Neural cell (in vitro differentiated cells): ENCODE measurements around the gene PHAX. TPM values are rescaled to one million over a fixed set of nuclear protein-coding genes. Genes with fewer than 3 reads are reported as not detected.

Source experiments
- H2AFZ ChIP-seq: fragments of 200-600, 300-800 bp; sonication (generic), shearing (Covaris generic); 2 replicates; pipeline ENCODE4 v1.6.0; 2014; ENCODE audit warnings: low read depth, mild to moderate bottlenecking, antibody characterized with exemption, low read length, moderate library complexity
- H3F3A ChIP-seq: fragments of 200-600 bp; shearing (Covaris generic); 2 replicates; pipeline ENCODE4 v1.6.1; 2016; ENCODE audit warnings: mild to moderate bottlenecking, moderate library complexity, mixed read lengths, antibody characterized with exemption, low read length; ENCODE audit not compliant: insufficient read depth, poor library complexity, severe bottlenecking
- H3K27ac ChIP-seq: fragments of 200-600, 300-800 bp; sonication (generic), shearing (Covaris generic); 2 replicates; pipeline ENCODE4 v1.5.1; 2014; ENCODE audit warnings: mild to moderate bottlenecking, low read length, moderate library complexity
- H3K27me3 ChIP-seq: fragments of 300-800, 200-600 bp; sonication (generic), shearing (Covaris generic); 2 replicates; pipeline ENCODE4 v1.6.0; 2014; ENCODE audit warnings: mild to moderate bottlenecking, low read depth, low read length, moderate library complexity; ENCODE audit not compliant: insufficient read depth
- H3K36me3 ChIP-seq: fragments of 300-800, 200-600 bp; sonication (generic), shearing (Covaris generic); 2 replicates; pipeline ENCODE4 v1.5.1; 2014; ENCODE audit warnings: mild to moderate bottlenecking, antibody characterized with exemption, low read length, moderate library complexity; ENCODE audit not compliant: insufficient read depth
- H3K4me2 ChIP-seq: fragments of 300-800, 200-600 bp; sonication (generic), shearing (Covaris generic); 2 replicates; pipeline ENCODE4 v1.6.0; 2014; ENCODE audit warnings: mild to moderate bottlenecking, low read length
- H3K4me3 ChIP-seq: fragments of 300-800, 200-600 bp; sonication (generic), shearing (Covaris generic); 2 replicates; pipeline ENCODE4 v1.5.1; 2014; ENCODE audit warnings: mild to moderate bottlenecking, low read length, moderate library complexity
- H3K79me2 ChIP-seq: fragments of 200-600 bp; shearing (Covaris generic); replicated peaks from 2 replicates; pipeline ENCODE4 v1.6.0; 2014; ENCODE audit warnings: mild to moderate bottlenecking, low read length, moderate library complexity; ENCODE audit not compliant: insufficient read depth
- H3K9ac ChIP-seq: fragments of 300-800, 200-600 bp; sonication (generic), shearing (Covaris generic); 2 replicates; pipeline ENCODE4 v1.6.1; 2016; ENCODE audit warnings: mild to moderate bottlenecking, low read length, mixed read lengths
- H3K9me2 ChIP-seq: fragments of 200-600 bp; shearing (Covaris generic); 2 replicates; pipeline ENCODE4 v1.6.1; 2016; ENCODE audit warnings: mild to moderate bottlenecking, low read length, mixed read lengths; ENCODE audit not compliant: insufficient read depth
- H3K9me3 ChIP-seq: fragments of 200-600, 300-800 bp; sonication (generic), shearing (Covaris generic); 2 replicates; pipeline ENCODE4 v1.6.1; 2016; ENCODE audit warnings: mild to moderate bottlenecking, mixed run types, low read length, moderate library complexity, mixed read lengths
- H4K20me1 ChIP-seq: fragments of 200-600 bp; shearing (Covaris generic); 2 replicates; pipeline ENCODE4 v1.6.1; 2016; ENCODE audit warnings: mild to moderate bottlenecking, mixed run types; ENCODE audit not compliant: insufficient read depth
- EP300 ChIP-seq: fragments of 450-650 bp; conservative IDR thresholded peaks from 2 replicates; pipeline ENCODE4 v1.6.1; 2014; ENCODE audit warnings: antibody characterized with exemption, mild to moderate bottlenecking, moderate library complexity; ENCODE audit not compliant: poor library complexity, severe bottlenecking
- EZH2 ChIP-seq: fragments of 200-600, 300-800 bp; shearing (Covaris generic), sonication (generic); IDR thresholded peaks from 2 replicates; pipeline ENCODE4 v1.6.1; 2014; ENCODE audit warnings: antibody characterized with exemption, low read length, borderline replicate concordance, mild to moderate bottlenecking; ENCODE audit not compliant: insufficient read depth, poor library complexity, severe bottlenecking
- MXI1 ChIP-seq: fragments of 450-650 bp; conservative IDR thresholded peaks from 2 replicates; pipeline ENCODE4 v1.6.1; 2014; ENCODE audit warnings: antibody characterized with exemption, mild to moderate bottlenecking; ENCODE audit not compliant: poor library complexity, severe bottlenecking
- POLR2AphosphoS5 ChIP-seq: IDR thresholded peaks from 2 replicates; pipeline ENCODE4 v1.6.1; 2012
- RAD21 ChIP-seq: fragments of 450-650 bp; conservative IDR thresholded peaks from 2 replicates; pipeline ENCODE4 v1.6.1; 2014; ENCODE audit warnings: antibody characterized with exemption, mild to moderate bottlenecking, moderate library complexity
- SMC3 ChIP-seq: fragments of 450-650 bp; conservative IDR thresholded peaks from 2 replicates; pipeline ENCODE4 v1.6.1; 2014; ENCODE audit warnings: antibody characterized with exemption, mild to moderate bottlenecking, moderate library complexity; ENCODE audit not compliant: poor library complexity
- TAF1 ChIP-seq: IDR thresholded peaks from 2 replicates; pipeline ENCODE4 v1.6.1; 2012; ENCODE audit warnings: low read depth
- polyA plus RNA-seq: library from polyadenylated mRNA; depleted of rRNA; stranded (reverse); fragments of >200 nt; gene quantifications from 2 replicates; pipeline ENCODE4 v1.2.3, GENCODE V29; 2014
- TF ChIP-seq, protein P1 (sequence below): IDR thresholded peaks from 2 replicates; pipeline ENCODE4 v1.6.1; 2012; ENCODE audit warnings: borderline replicate concordance
- TF ChIP-seq, protein P2 (sequence below): fragments of 450-650 bp; IDR thresholded peaks from 2 replicates; pipeline ENCODE4 v1.5.1; 2014; ENCODE audit warnings: antibody characterized with exemption, mild to moderate bottlenecking, moderate library complexity; ENCODE audit not compliant: poor library complexity, severe bottlenecking

PHAX gene
- polyA plus RNA-seq, 1 donor from 2014 or later: 42.3 TPM

DNA sequence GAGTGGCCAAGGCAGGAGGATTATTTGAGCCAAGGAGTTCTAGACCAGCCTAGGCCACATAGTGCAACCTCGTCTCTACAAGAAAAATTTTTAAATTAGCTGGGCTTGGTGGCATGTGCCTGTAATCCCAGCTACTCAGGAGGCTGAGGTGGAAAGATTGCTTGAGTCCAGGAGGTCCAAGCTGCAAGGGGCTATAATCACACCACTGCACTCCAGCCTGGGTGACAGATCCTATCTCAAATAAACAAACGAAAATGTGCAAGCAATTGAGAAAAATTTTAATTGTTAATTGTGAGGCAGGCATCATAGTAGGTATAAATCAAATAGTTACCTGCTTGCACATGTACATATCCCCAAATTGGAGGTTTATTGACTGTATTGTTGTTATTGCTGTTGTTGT, 21.0 kb upstream of the PHAX start:
- Histone ChIP-seq H3K9ac (no peak overlapping the region), H3K36me3 (no peaks in the 10 kb centered on the region), H3K27ac (no peak overlapping the region), H3K9me2 (no peaks in the 10 kb centered on the region), H3K4me2 (no peak overlapping the region), H3K4me3 (no peak overlapping the region), H4K20me1 (no peaks in the 10 kb centered on the region), H3F3A (no peaks in the 10 kb centered on the region), H2AFZ (no peak overlapping the region), H3K79me2 (no peaks in the 10 kb centered on the region), H3K9me3 (no peaks in the 10 kb centered on the region), H3K27me3 (no peaks in the 10 kb centered on the region)
- no peak for TF ChIP-seq TAF1
- TF ChIP-seq SMC3: no peak
- TF ChIP-seq, protein P1, sequence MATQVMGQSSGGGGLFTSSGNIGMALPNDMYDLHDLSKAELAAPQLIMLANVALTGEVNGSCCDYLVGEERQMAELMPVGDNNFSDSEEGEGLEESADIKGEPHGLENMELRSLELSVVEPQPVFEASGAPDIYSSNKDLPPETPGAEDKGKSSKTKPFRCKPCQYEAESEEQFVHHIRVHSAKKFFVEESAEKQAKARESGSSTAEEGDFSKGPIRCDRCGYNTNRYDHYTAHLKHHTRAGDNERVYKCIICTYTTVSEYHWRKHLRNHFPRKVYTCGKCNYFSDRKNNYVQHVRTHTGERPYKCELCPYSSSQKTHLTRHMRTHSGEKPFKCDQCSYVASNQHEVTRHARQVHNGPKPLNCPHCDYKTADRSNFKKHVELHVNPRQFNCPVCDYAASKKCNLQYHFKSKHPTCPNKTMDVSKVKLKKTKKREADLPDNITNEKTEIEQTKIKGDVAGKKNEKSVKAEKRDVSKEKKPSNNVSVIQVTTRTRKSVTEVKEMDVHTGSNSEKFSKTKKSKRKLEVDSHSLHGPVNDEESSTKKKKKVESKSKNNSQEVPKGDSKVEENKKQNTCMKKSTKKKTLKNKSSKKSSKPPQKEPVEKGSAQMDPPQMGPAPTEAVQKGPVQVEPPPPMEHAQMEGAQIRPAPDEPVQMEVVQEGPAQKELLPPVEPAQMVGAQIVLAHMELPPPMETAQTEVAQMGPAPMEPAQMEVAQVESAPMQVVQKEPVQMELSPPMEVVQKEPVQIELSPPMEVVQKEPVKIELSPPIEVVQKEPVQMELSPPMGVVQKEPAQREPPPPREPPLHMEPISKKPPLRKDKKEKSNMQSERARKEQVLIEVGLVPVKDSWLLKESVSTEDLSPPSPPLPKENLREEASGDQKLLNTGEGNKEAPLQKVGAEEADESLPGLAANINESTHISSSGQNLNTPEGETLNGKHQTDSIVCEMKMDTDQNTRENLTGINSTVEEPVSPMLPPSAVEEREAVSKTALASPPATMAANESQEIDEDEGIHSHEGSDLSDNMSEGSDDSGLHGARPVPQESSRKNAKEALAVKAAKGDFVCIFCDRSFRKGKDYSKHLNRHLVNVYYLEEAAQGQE: no peak
- no peak for TF ChIP-seq MXI1
- TF ChIP-seq EP300: no peak
- TF ChIP-seq RAD21: no peak
- no peak for TF ChIP-seq POLR2AphosphoS5
- TF ChIP-seq, protein P2, sequence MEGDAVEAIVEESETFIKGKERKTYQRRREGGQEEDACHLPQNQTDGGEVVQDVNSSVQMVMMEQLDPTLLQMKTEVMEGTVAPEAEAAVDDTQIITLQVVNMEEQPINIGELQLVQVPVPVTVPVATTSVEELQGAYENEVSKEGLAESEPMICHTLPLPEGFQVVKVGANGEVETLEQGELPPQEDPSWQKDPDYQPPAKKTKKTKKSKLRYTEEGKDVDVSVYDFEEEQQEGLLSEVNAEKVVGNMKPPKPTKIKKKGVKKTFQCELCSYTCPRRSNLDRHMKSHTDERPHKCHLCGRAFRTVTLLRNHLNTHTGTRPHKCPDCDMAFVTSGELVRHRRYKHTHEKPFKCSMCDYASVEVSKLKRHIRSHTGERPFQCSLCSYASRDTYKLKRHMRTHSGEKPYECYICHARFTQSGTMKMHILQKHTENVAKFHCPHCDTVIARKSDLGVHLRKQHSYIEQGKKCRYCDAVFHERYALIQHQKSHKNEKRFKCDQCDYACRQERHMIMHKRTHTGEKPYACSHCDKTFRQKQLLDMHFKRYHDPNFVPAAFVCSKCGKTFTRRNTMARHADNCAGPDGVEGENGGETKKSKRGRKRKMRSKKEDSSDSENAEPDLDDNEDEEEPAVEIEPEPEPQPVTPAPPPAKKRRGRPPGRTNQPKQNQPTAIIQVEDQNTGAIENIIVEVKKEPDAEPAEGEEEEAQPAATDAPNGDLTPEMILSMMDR: no peak
- no peak for TF ChIP-seq EZH2

- TF ChIP-seq EP300: no peak
- TF ChIP-seq EZH2: no peak
- TF ChIP-seq, protein P1: no peak
- TF ChIP-seq MXI1: no peak
- TF ChIP-seq SMC3: no peak
- H3K4me2 ChIP-seq: no peak overlapping the region
- H3K27me3 ChIP-seq: no peaks in the 10 kb centered on the region
- no peaks in the 10 kb centered on the region for H3K79me2 ChIP-seq
- no peak overlapping the region for H3K9ac ChIP-seq
- H3K9me2 ChIP-seq: no peaks in the 10 kb centered on the region
- H3F3A ChIP-seq: no peaks in the 10 kb centered on the region
- H3K4me3 ChIP-seq: no peak overlapping the region
- H2AFZ ChIP-seq: no peak overlapping the region
- no peaks in the 10 kb centered on the region for H3K36me3 ChIP-seq
- no peak overlapping the region for H3K27ac ChIP-seq
- H4K20me1 ChIP-seq: no peaks in the 10 kb centered on the region
- H3K9me3 ChIP-seq: no peaks in the 10 kb centered on the region
These were observed 17.0 kb upstream of the PHAX start for GRCh38 chr5:126583761-126584160.
